ENCODE data around the gene IFIH1. TPM values are rescaled to one million over a fixed set of nuclear protein-coding genes. Genes with fewer than 3 reads are reported as not detected.

IFIH1 gene
- total RNA-seq, 1 donor = 7.7 TPM

- TF ChIP-seq CTCF (IDR thresholded peaks at IDR 0.05; ENCODE audit: insufficient read depth, low read length) = no peak
- no peak overlapping the region for H3K4me3 ChIP-seq (ENCODE audit: low read depth, low read length)
- DNase-seq (ENCODE audit: low read depth) = no peak
Observed at GRCh38 chr2:162300266-162300665, 18.2 kb downstream of the IFIH1 start.

GRCh38 chr2:162298669-162299335 lies 19.7 kb downstream of the IFIH1 start:
- TF ChIP-seq CTCF (IDR thresholded peaks at IDR 0.05; ENCODE audit: insufficient read depth, low read length) = no peak
- DNase-seq (ENCODE audit: low read depth) = no peak
- H3K4me3 ChIP-seq (ENCODE audit: low read depth, low read length) = no peak overlapping the region

- TF ChIP-seq CTCF (IDR thresholded peaks at IDR 0.05; ENCODE audit: insufficient read depth, low read length) = peak; percentile 75
- H3K4me3 ChIP-seq (ENCODE audit: low read depth, low read length) = no peak overlapping the region
- DNase-seq (ENCODE audit: low read depth) = peak; percentile 89
Observed at GRCh38 chr2:162297925-162298552, 20.4 kb downstream of the IFIH1 start.

GRCh38 chr2:162295009-162295408 lies 23.5 kb downstream of the IFIH1 start:
- H3K4me3 ChIP-seq (ENCODE audit: low read depth, low read length) = no peak overlapping the region
- no peak for TF ChIP-seq CTCF (IDR thresholded peaks at IDR 0.05; ENCODE audit: insufficient read depth, low read length)
- DNase-seq (ENCODE audit: low read depth) = no peak

GRCh38 chr2:162293122-162293786 lies 25.2 kb downstream of the IFIH1 start:
- no peak for TF ChIP-seq CTCF (IDR thresholded peaks at IDR 0.05; ENCODE audit: insufficient read depth, low read length)
- no peak overlapping the region for H3K4me3 ChIP-seq (ENCODE audit: low read depth, low read length)
- DNase-seq (ENCODE audit: low read depth) = peak; percentile 53

GRCh38 chr2:162291748-162292147 lies 26.7 kb downstream of the IFIH1 start:
- TF ChIP-seq CTCF (IDR thresholded peaks at IDR 0.05; ENCODE audit: insufficient read depth, low read length) = no peak
- DNase-seq (ENCODE audit: low read depth) = no peak

More at GRCh38 chr2:162291748-162292147, 26.7 kb downstream of the IFIH1 start:
- no peak overlapping the region for H3K4me3 ChIP-seq (ENCODE audit: low read depth, low read length)
